ENCODE measurements around the gene AP5B1.
"Not testable (repeated sequence)": the region's sequence is repeated elsewhere in the genome, so short reads cannot be mapped to it uniquely, and the experiment has no call there.

Gene AP5B1

GRCh38 chr11:65767406-65767805 is 13.4 kb downstream of the AP5B1 start:
- no peak for DNase-seq (ENCODE audit: low read depth)

GRCh38 chr11:65766535-65766934 is 14.2 kb downstream of the AP5B1 start:
- DNase-seq (ENCODE audit: low read depth) = no peak

- DNase-seq (ENCODE audit: low read depth) = no peak
Observed at GRCh38 chr11:65764434-65764833, 16.3 kb downstream of the AP5B1 start.

- DNase-seq (ENCODE audit: low read depth) = not testable (repeated sequence)
Observed at GRCh38 chr11:65762816-65763215, 18.0 kb downstream of the AP5B1 start.

GRCh38 chr11:65762169-65762568 is 18.6 kb downstream of the AP5B1 start:
- DNase-seq (ENCODE audit: low read depth) = not testable (repeated sequence)

- DNase-seq (ENCODE audit: low read depth) = no peak
Observed at GRCh38 chr11:65745049-65745448, 35.7 kb downstream of the AP5B1 start.

GRCh38 chr11:65744699-65745042 is 36.1 kb downstream of the AP5B1 start:
- no peak for DNase-seq (ENCODE audit: low read depth)

- no peak for DNase-seq (ENCODE audit: low read depth)
Observed at GRCh38 chr11:65744026-65744698, 36.6 kb downstream of the AP5B1 start.

- no peak for DNase-seq (ENCODE audit: low read depth)
Observed at GRCh38 chr11:65743681-65744025, 37.1 kb downstream of the AP5B1 start.

GRCh38 chr11:65742353-65742752 is 38.4 kb downstream of the AP5B1 start:
- no peak for DNase-seq (ENCODE audit: low read depth)

GRCh38 chr11:65741185-65741584 is 39.6 kb downstream of the AP5B1 start:
- no peak for DNase-seq (ENCODE audit: low read depth)

- DNase-seq (ENCODE audit: low read depth) = no peak
Observed at GRCh38 chr11:65739022-65739421, 41.8 kb downstream of the AP5B1 start.

GRCh38 chr11:65736810-65737209 is 44.0 kb downstream of the AP5B1 start:
- DNase-seq (ENCODE audit: low read depth) = no peak

GRCh38 chr11:65735111-65735510 is 45.7 kb downstream of the AP5B1 start:
- DNase-seq (ENCODE audit: low read depth) = not testable (repeated sequence)

GRCh38 chr11:65730461-65730860 is 50.3 kb downstream of the AP5B1 start:
- no peak for DNase-seq (ENCODE audit: low read depth)

- DNase-seq (ENCODE audit: low read depth) = no peak
Observed at GRCh38 chr11:65727865-65728264, 52.9 kb downstream of the AP5B1 start.

- no peak for DNase-seq (ENCODE audit: low read depth)
Observed at GRCh38 chr11:65726660-65727059, 54.1 kb downstream of the AP5B1 start.

Measured in stimulated activated CD8-positive, alpha-beta memory T cell treated with anti-CD3 and anti-CD28 coated beads, Interleukin-12 subunit alpha, Interleukin-12 subunit beta, amount 100 ng/mL, for 1 hour (primary cell).